CD4-positive, alpha-beta T cell (primary cell): ENCODE data around the gene GLO1. TPM values are rescaled to one million over a fixed set of nuclear protein-coding genes. Genes with fewer than 3 reads are reported as not detected.

Source experiments
- ATAC-seq: fragments of 200-7000 bp; cut with Tn5 transposase; one replicate; pipeline ENCODE4 v1.10.0; 2022; ENCODE audit warnings: mild to moderate bottlenecking; ENCODE audit not compliant: poor library complexity
- CTCF ChIA-PET: fragments of 350-600 bp; sonication (Branson Sonifier 250); formaldehyde crosslinking; loops from one replicate; lab custom pipeline; 2021; ENCODE audit warnings: antibody characterized with exemption, inconsistent platforms; lab: Charles Lee
- POLR2A ChIA-PET: fragments of 350-600 bp; sonication (Branson Sonifier 250); formaldehyde crosslinking; loops from one replicate; lab custom pipeline; 2021; ENCODE audit warnings: antibody characterized with exemption, inconsistent platforms; lab: Charles Lee
- DNase-seq, 14 experiments: peaks; one replicate each; pipeline ENCODE4 v3.0.0-alpha.2; 2013 to 2020; ENCODE audit warnings: mixed read lengths in 2 of 14
- H3K27ac ChIP-seq, 2 donors: one replicate each; pipeline versions ENCODE4 v1.5.1 to v1.7.0; 2013; ENCODE audit warnings: low read length in 2 of 2, low read depth in 1 of 2, mild to moderate bottlenecking in 1 of 2
- H3K27me3 ChIP-seq, 2 experiments: 1 replicate in 1 of 2; 2 replicates in 1 of 2; pipeline versions ENCODE4 v1.6.1 to v1.7.0; 2013; ENCODE audit warnings: low read length in 2 of 2, control low read depth in 1 of 2, mild to moderate bottlenecking in 1 of 2, moderate library complexity in 1 of 2; ENCODE audit not compliant: insufficient read depth in 2 of 2, control insufficient read depth in 1 of 2
- H3K36me3 ChIP-seq: one replicate; pipeline ENCODE4 v1.6.1; 2013; ENCODE audit warnings: low read length, control low read depth; ENCODE audit not compliant: insufficient read depth
- H3K4me1 ChIP-seq: one replicate; pipeline ENCODE4 v1.6.1; 2013; ENCODE audit warnings: low read length, control low read depth; ENCODE audit not compliant: insufficient read depth
- H3K4me3 ChIP-seq: one replicate; pipeline ENCODE4 v1.5.1; 2013; ENCODE audit warnings: mild to moderate bottlenecking, low read length, moderate library complexity
- H3K9me3 ChIP-seq, 2 experiments: 1 replicate in 1 of 2; 2 replicates in 1 of 2; pipeline versions ENCODE4 v1.6.1 to v1.7.0; 2013; ENCODE audit warnings: low read length in 2 of 2, mild to moderate bottlenecking in 2 of 2, control low read depth in 1 of 2, moderate library complexity in 1 of 2; ENCODE audit not compliant: control insufficient read depth in 1 of 2, insufficient read depth in 1 of 2
- H3K27ac Mint-ChIP-seq: one replicate; pipeline ENCODE4 v1.8.0; 2020; ENCODE audit warnings: mixed read lengths
- H3K27me3 Mint-ChIP-seq: one replicate; pipeline ENCODE4 v1.8.0; 2021; ENCODE audit warnings: mixed read lengths
- H3K36me3 Mint-ChIP-seq: one replicate; pipeline ENCODE4 v1.8.0; 2021; ENCODE audit warnings: low read depth, mixed read lengths
- H3K4me1 Mint-ChIP-seq: one replicate; pipeline ENCODE4 v1.8.0; 2021; ENCODE audit warnings: low read depth, mixed read lengths
- H3K4me3 Mint-ChIP-seq: one replicate; pipeline ENCODE4 v1.8.0; 2020; ENCODE audit warnings: mild to moderate bottlenecking, mixed read lengths
- H3K9me3 Mint-ChIP-seq: one replicate; pipeline ENCODE4 v1.8.0; 2020; ENCODE audit warnings: mixed read lengths
- CTCF ChIP-seq: fragments of 200-600 bp; IDR thresholded peaks from one replicate; pipeline ENCODE4 v1.8.0; 2022; ENCODE audit warnings: antibody characterized with exemption, mild to moderate bottlenecking
- intact Hi-C, 2 experiments: fragments of 100-400 bp; cut with DNase I in 1 of 2; cut with micrococcal nuclease in 1 of 2; formaldehyde crosslinking; loops; one replicate each; pipeline versions ENCODE4 v1.15.1 to v1.9.0; 2023 to 2025; cut with DNase I, micrococcal nuclease
- total RNA-seq, 174 experiments: library from RNA in 2 of 174; stranded (reverse) in 2 of 174; gene quantifications; one replicate each; pipeline ENCODE4 v1.2.3 and lab custom pipeline; 2021 to 2026

GLO1 gene
- total RNA-seq, 2 experiments from 2014 or later = 24.1 to 26.2 TPM

GRCh38 chr6:38739532-38739931, 36.6 kb upstream of the GLO1 start:
- DNase-seq (no peak), ATAC-seq (no peak)
- H3K27ac ChIP-seq = no peak overlapping the region
- peaks cover 0 to 19% of the 10 kb centered on the region in 2 experiments for H3K27me3 ChIP-seq
- ChIA-PET CTCF (no interaction called here), POLR2A (no interaction called here)
- no peaks in the 10 kb centered on the region for H3K4me1 ChIP-seq
- H3K9me3 ChIP-seq = no peaks in the 10 kb centered on the region
- Mint-ChIP-seq H3K27me3 (peaks cover 53% of the 10 kb centered on the region), H3K4me1 (no peaks in the 10 kb centered on the region), H3K36me3 (no peaks in the 10 kb centered on the region), H3K27ac (no peak overlapping the region), H3K9me3 (peaks cover 3% of the 10 kb centered on the region), H3K4me3 (no peak overlapping the region)
- no peak for TF ChIP-seq CTCF
- H3K4me3 ChIP-seq = no peak overlapping the region
- intact Hi-C loops = no loop called here
- H3K36me3 ChIP-seq = no peaks in the 10 kb centered on the region

- no peak for ATAC-seq
- DNase-seq = no peak
- Histone ChIP-seq H3K4me3 (no peak overlapping the region), H3K9me3 (no peaks in the 10 kb centered on the region), H3K27me3 (peaks cover 0 to 19% of the 10 kb centered on the region in 2 experiments), H3K4me1 (no peaks in the 10 kb centered on the region), H3K27ac (no peak overlapping the region), H3K36me3 (no peaks in the 10 kb centered on the region)
- H3K4me3 Mint-ChIP-seq = no peak overlapping the region
- peaks cover 51% of the 10 kb centered on the region for H3K27me3 Mint-ChIP-seq
- CTCF ChIA-PET = no interaction called here
- intact Hi-C loops = no loop called here
- H3K4me1 Mint-ChIP-seq = no peaks in the 10 kb centered on the region
- H3K36me3 Mint-ChIP-seq = no peaks in the 10 kb centered on the region
- no peak overlapping the region for H3K27ac Mint-ChIP-seq
- H3K9me3 Mint-ChIP-seq = peaks cover 3% of the 10 kb centered on the region
- no peak for TF ChIP-seq CTCF
- POLR2A ChIA-PET = no interaction called here
Measured at GRCh38 chr6:38738261-38738660, 35.3 kb upstream of the GLO1 start.

- Mint-ChIP-seq H3K27ac (no peak overlapping the region), H3K27me3 (peaks cover 52% of the 10 kb centered on the region), H3K36me3 (no peaks in the 10 kb centered on the region), H3K4me1 (no peaks in the 10 kb centered on the region), H3K4me3 (no peak overlapping the region), H3K9me3 (peaks cover 3% of the 10 kb centered on the region)
- Histone ChIP-seq H3K36me3 (no peaks in the 10 kb centered on the region), H3K27me3 (peaks cover 0 to 13% of the 10 kb centered on the region in 2 experiments), H3K4me3 (no peak overlapping the region), H3K9me3 (no peaks in the 10 kb centered on the region), H3K27ac (no peak overlapping the region), H3K4me1 (no peaks in the 10 kb centered on the region)
- no peak for DNase-seq
- no peak for ATAC-seq
- intact Hi-C loops = no loop called here
- CTCF ChIA-PET = no interaction called here
- TF ChIP-seq CTCF = no peak
- POLR2A ChIA-PET = no interaction called here
Measured at GRCh38 chr6:38736951-38737350, 34.0 kb upstream of the GLO1 start.
